ENCODE data around the gene LRMDA.
"Not testable (repeated sequence)": the region's sequence is repeated elsewhere in the genome, so short reads cannot be mapped to it uniquely, and the experiment has no call there.

Gene LRMDA

GRCh38 chr10:76582531-76582930 lies 1151.1 kb downstream of the LRMDA start:
- no peak overlapping the region for H3K4me3 ChIP-seq (ENCODE audit: low read length)
- TF ChIP-seq, protein P1, sequence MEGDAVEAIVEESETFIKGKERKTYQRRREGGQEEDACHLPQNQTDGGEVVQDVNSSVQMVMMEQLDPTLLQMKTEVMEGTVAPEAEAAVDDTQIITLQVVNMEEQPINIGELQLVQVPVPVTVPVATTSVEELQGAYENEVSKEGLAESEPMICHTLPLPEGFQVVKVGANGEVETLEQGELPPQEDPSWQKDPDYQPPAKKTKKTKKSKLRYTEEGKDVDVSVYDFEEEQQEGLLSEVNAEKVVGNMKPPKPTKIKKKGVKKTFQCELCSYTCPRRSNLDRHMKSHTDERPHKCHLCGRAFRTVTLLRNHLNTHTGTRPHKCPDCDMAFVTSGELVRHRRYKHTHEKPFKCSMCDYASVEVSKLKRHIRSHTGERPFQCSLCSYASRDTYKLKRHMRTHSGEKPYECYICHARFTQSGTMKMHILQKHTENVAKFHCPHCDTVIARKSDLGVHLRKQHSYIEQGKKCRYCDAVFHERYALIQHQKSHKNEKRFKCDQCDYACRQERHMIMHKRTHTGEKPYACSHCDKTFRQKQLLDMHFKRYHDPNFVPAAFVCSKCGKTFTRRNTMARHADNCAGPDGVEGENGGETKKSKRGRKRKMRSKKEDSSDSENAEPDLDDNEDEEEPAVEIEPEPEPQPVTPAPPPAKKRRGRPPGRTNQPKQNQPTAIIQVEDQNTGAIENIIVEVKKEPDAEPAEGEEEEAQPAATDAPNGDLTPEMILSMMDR (IDR thresholded peaks at IDR 0.05; ENCODE audit: low read depth, low read length) = no peak
- no peak for TF ChIP-seq EZH2phosphoT487 (IDR thresholded peaks at IDR 0.05; ENCODE audit: low read depth)
- no peak overlapping the region for H3K27ac ChIP-seq (ENCODE audit: low read length)
- no peak overlapping the region for H2AFZ ChIP-seq (ENCODE audit: low read depth, low read length)
- H3K27me3 ChIP-seq (ENCODE audit: low read depth, low read length) = no peaks in the 10 kb centered on the region
- H3K9me3 ChIP-seq (ENCODE audit: insufficient read depth, low read length) = no peaks in the 10 kb centered on the region
- no peaks in the 10 kb centered on the region for H3K36me3 ChIP-seq (replicated peaks; ENCODE audit: low read depth, low read length)
- H3K9ac ChIP-seq (ENCODE audit: low read length) = no peak overlapping the region
- H3K4me2 ChIP-seq (ENCODE audit: low read length) = no peak overlapping the region
- no peaks in the 10 kb centered on the region for H3K4me1 ChIP-seq (ENCODE audit: low read length)
- H4K20me1 ChIP-seq (ENCODE audit: insufficient read depth, low read length) = no peaks in the 10 kb centered on the region
- no peaks in the 10 kb centered on the region for H3K79me2 ChIP-seq (ENCODE audit: low read length)

GRCh38 chr10:76583711-76584161 lies 1152.3 kb downstream of the LRMDA start:
- Histone ChIP-seq H3K4me2 (ENCODE audit: low read length) (no peak overlapping the region), H2AFZ (ENCODE audit: low read depth, low read length) (no peak overlapping the region)

GRCh38 chr10:76584466-76584865 lies 1153.0 kb downstream of the LRMDA start:
- not testable (repeated sequence) for H3K4me2 ChIP-seq (ENCODE audit: low read length); H3K9me3 ChIP-seq (ENCODE audit: insufficient read depth, low read length); H3K27ac ChIP-seq (ENCODE audit: low read length)

More at GRCh38 chr10:76583711-76584161, 1152.3 kb downstream of the LRMDA start:
- H3K9ac ChIP-seq (ENCODE audit: low read length) = no peak overlapping the region
- TF ChIP-seq EZH2phosphoT487 (IDR thresholded peaks at IDR 0.05; ENCODE audit: low read depth) = no peak
- TF ChIP-seq, protein P1 (IDR thresholded peaks at IDR 0.05; ENCODE audit: low read depth, low read length) = no peak
- no peak overlapping the region for H3K4me3 ChIP-seq (ENCODE audit: low read length)
- H3K9me3 ChIP-seq (ENCODE audit: insufficient read depth, low read length) = no peaks in the 10 kb centered on the region
- no peaks in the 10 kb centered on the region for H3K27me3 ChIP-seq (ENCODE audit: low read depth, low read length)
- H3K79me2 ChIP-seq (ENCODE audit: low read length) = no peaks in the 10 kb centered on the region
- H3K27ac ChIP-seq (ENCODE audit: low read length) = no peak overlapping the region
- H3K36me3 ChIP-seq (replicated peaks; ENCODE audit: low read depth, low read length) = no peaks in the 10 kb centered on the region
- no peaks in the 10 kb centered on the region for H4K20me1 ChIP-seq (ENCODE audit: insufficient read depth, low read length)
- no peaks in the 10 kb centered on the region for H3K4me1 ChIP-seq (ENCODE audit: low read length)

More at GRCh38 chr10:76584466-76584865, 1153.0 kb downstream of the LRMDA start:
- not testable (repeated sequence) for H3K36me3 ChIP-seq (replicated peaks; ENCODE audit: low read depth, low read length); H3K27me3 ChIP-seq (ENCODE audit: low read depth, low read length); H3K9ac ChIP-seq (ENCODE audit: low read length); H3K79me2 ChIP-seq (ENCODE audit: low read length); H3K4me3 ChIP-seq (ENCODE audit: low read length); H4K20me1 ChIP-seq (ENCODE audit: insufficient read depth, low read length); H3K4me1 ChIP-seq (ENCODE audit: low read length); H2AFZ ChIP-seq (ENCODE audit: low read depth, low read length)

Measured in OCI-LY3 (cell line).